ENCODE results near the gene USP10.

The USP10 gene

GRCh38 chr16:84817206-84817605 lies 117.4 kb downstream of the USP10 start:
- Histone ChIP-seq H3K9me2 (replicated peaks; ENCODE audit: low read depth, low read length) (no peaks in the 10 kb centered on the region), H3K27me3 (ENCODE audit: insufficient read depth, low read length, poor library complexity, severe bottlenecking) (no peaks in the 10 kb centered on the region), H3K4me2 (ENCODE audit: low read depth, low read length, poor library complexity, severe bottlenecking) (no peak overlapping the region), H4K20me1 (ENCODE audit: insufficient read depth, low read length, poor library complexity, severe bottlenecking) (no peaks in the 10 kb centered on the region), H3K4me1 (ENCODE audit: insufficient read depth, low read length, poor library complexity, severe bottlenecking) (no peaks in the 10 kb centered on the region), H3K36me3 (ENCODE audit: insufficient read depth, low read length) (no peaks in the 10 kb centered on the region), H3K9ac (ENCODE audit: low read depth, low read length, poor library complexity, severe bottlenecking) (no peak overlapping the region), H3K4me3 (ENCODE audit: low read length, poor library complexity, severe bottlenecking) (no peak overlapping the region), H3K9me3 (ENCODE audit: insufficient read depth, low read depth, low read length) (no peaks in the 10 kb centered on the region), H3F3A (ENCODE audit: low read depth) (no peaks in the 10 kb centered on the region), H2AFZ (ENCODE audit: low read length) (no peak overlapping the region), H3K79me2 (ENCODE audit: insufficient read depth, low read length) (no peaks in the 10 kb centered on the region)
- no peak for TF ChIP-seq EZH2phosphoT487 (IDR thresholded peaks at IDR 0.05; ENCODE audit: borderline replicate concordance)
- no peak for TF ChIP-seq CTCF (conservative IDR thresholded peaks at IDR 0.05; ENCODE audit: low read length)

GRCh38 chr16:84817613-84818012 lies 117.8 kb downstream of the USP10 start:
- Histone ChIP-seq H3K27me3 (ENCODE audit: insufficient read depth, low read length, poor library complexity, severe bottlenecking) (no peaks in the 10 kb centered on the region), H3K9ac (ENCODE audit: low read depth, low read length, poor library complexity, severe bottlenecking) (no peak overlapping the region), H2AFZ (ENCODE audit: low read length) (no peak overlapping the region), H3K4me2 (ENCODE audit: low read depth, low read length, poor library complexity, severe bottlenecking) (no peak overlapping the region), H3K4me3 (ENCODE audit: low read length, poor library complexity, severe bottlenecking) (no peak overlapping the region), H3K36me3 (ENCODE audit: insufficient read depth, low read length) (no peaks in the 10 kb centered on the region), H3K4me1 (ENCODE audit: insufficient read depth, low read length, poor library complexity, severe bottlenecking) (no peaks in the 10 kb centered on the region), H3K79me2 (ENCODE audit: insufficient read depth, low read length) (no peaks in the 10 kb centered on the region), H3K9me2 (replicated peaks; ENCODE audit: low read depth, low read length) (no peaks in the 10 kb centered on the region), H3K9me3 (ENCODE audit: insufficient read depth, low read depth, low read length) (no peaks in the 10 kb centered on the region), H3F3A (ENCODE audit: low read depth) (no peaks in the 10 kb centered on the region), H4K20me1 (ENCODE audit: insufficient read depth, low read length, poor library complexity, severe bottlenecking) (no peaks in the 10 kb centered on the region)
- TF ChIP-seq EZH2phosphoT487 (IDR thresholded peaks at IDR 0.05; ENCODE audit: borderline replicate concordance), result no peak

- H3K4me3 ChIP-seq (ENCODE audit: low read length, poor library complexity, severe bottlenecking), result no peak overlapping the region
- no peaks in the 10 kb centered on the region for H3K9me2 ChIP-seq (replicated peaks; ENCODE audit: low read depth, low read length)
- no peaks in the 10 kb centered on the region for H4K20me1 ChIP-seq (ENCODE audit: insufficient read depth, low read length, poor library complexity, severe bottlenecking)
- no peak overlapping the region for H3K4me2 ChIP-seq (ENCODE audit: low read depth, low read length, poor library complexity, severe bottlenecking)
- no peaks in the 10 kb centered on the region for H3K79me2 ChIP-seq (ENCODE audit: insufficient read depth, low read length)
- no peaks in the 10 kb centered on the region for H3F3A ChIP-seq (ENCODE audit: low read depth)
- H3K9ac ChIP-seq (ENCODE audit: low read depth, low read length, poor library complexity, severe bottlenecking), result no peak overlapping the region
- H3K27me3 ChIP-seq (ENCODE audit: insufficient read depth, low read length, poor library complexity, severe bottlenecking), result no peaks in the 10 kb centered on the region
- H3K36me3 ChIP-seq (ENCODE audit: insufficient read depth, low read length), result no peaks in the 10 kb centered on the region
- H3K9me3 ChIP-seq (ENCODE audit: insufficient read depth, low read depth, low read length), result no peaks in the 10 kb centered on the region
- H2AFZ ChIP-seq (ENCODE audit: low read length), result no peak overlapping the region
- H3K4me1 ChIP-seq (ENCODE audit: insufficient read depth, low read length, poor library complexity, severe bottlenecking), result no peaks in the 10 kb centered on the region
- no peak for TF ChIP-seq CTCF (conservative IDR thresholded peaks at IDR 0.05; ENCODE audit: low read length)
- TF ChIP-seq EZH2phosphoT487 (IDR thresholded peaks at IDR 0.05; ENCODE audit: borderline replicate concordance), result no peak
Measured at GRCh38 chr16:84818133-84818532, 118.3 kb downstream of the USP10 start.

GRCh38 chr16:84818989-84819643 lies 119.3 kb downstream of the USP10 start:
- Histone ChIP-seq H3K9me2 (replicated peaks; ENCODE audit: low read depth, low read length) (no peaks in the 10 kb centered on the region), H3F3A (ENCODE audit: low read depth) (no peaks in the 10 kb centered on the region), H3K4me1 (ENCODE audit: insufficient read depth, low read length, poor library complexity, severe bottlenecking) (no peaks in the 10 kb centered on the region), H3K9me3 (ENCODE audit: insufficient read depth, low read depth, low read length) (no peaks in the 10 kb centered on the region), H3K79me2 (ENCODE audit: insufficient read depth, low read length) (no peaks in the 10 kb centered on the region), H4K20me1 (ENCODE audit: insufficient read depth, low read length, poor library complexity, severe bottlenecking) (no peaks in the 10 kb centered on the region), H3K36me3 (ENCODE audit: insufficient read depth, low read length) (no peaks in the 10 kb centered on the region), H3K9ac (ENCODE audit: low read depth, low read length, poor library complexity, severe bottlenecking) (no peak overlapping the region), H2AFZ (ENCODE audit: low read length) (no peak overlapping the region), H3K4me2 (ENCODE audit: low read depth, low read length, poor library complexity, severe bottlenecking) (no peak overlapping the region), H3K27me3 (ENCODE audit: insufficient read depth, low read length, poor library complexity, severe bottlenecking) (no peaks in the 10 kb centered on the region), H3K4me3 (ENCODE audit: low read length, poor library complexity, severe bottlenecking) (no peak overlapping the region)
- TF ChIP-seq EZH2phosphoT487 (IDR thresholded peaks at IDR 0.05; ENCODE audit: borderline replicate concordance), result no peak
- no peak for TF ChIP-seq CTCF (conservative IDR thresholded peaks at IDR 0.05; ENCODE audit: low read length)

Data from Loucy (cell line).